Measurements from ENCODE around the gene KRT33B.

GRCh38 chr17:41403404-41404023, 33.9 kb upstream of the KRT33B start:
- no peak for TF ChIP-seq CBX3 (IDR thresholded peaks at IDR 0.05; ENCODE audit: borderline replicate concordance, low read depth)
- TF ChIP-seq CTCF (IDR thresholded peaks at IDR 0.05 in 2 of 3, conservative IDR thresholded peaks at IDR 0.05 in 1 of 3; ENCODE audit: control insufficient read depth in 2 of 3, extremely low read depth in 1 of 3, insufficient read depth in 1 of 3, low read depth in 3 of 3, low read length in 3 of 3) = no peak
- TF ChIP-seq E4F1 (IDR thresholded peaks at IDR 0.05; ENCODE audit: borderline replicate concordance, partially characterized antibody) = no peak
- no peak for TF ChIP-seq EGR1 (IDR thresholded peaks at IDR 0.05; ENCODE audit: borderline replicate concordance in 1 of 2, low read depth in 2 of 2, low read length in 2 of 2)
- no peak for TF ChIP-seq POLR2A (IDR thresholded peaks at IDR 0.05; ENCODE audit: low read depth, low read length)
- no peak for TF ChIP-seq RFX5 (IDR thresholded peaks at IDR 0.05; ENCODE audit: low read depth, low read length)
- no peak for TF ChIP-seq GABPA (IDR thresholded peaks at IDR 0.05; ENCODE audit: low read depth)
- TF ChIP-seq ZZZ3 (IDR thresholded peaks at IDR 0.05; ENCODE audit: control insufficient read depth, insufficient read length, low read depth) = no peak
- TF ChIP-seq MYC (IDR thresholded peaks at IDR 0.05; ENCODE audit: insufficient read depth, insufficient read length, insufficient replicate concordance, low read length, severe bottlenecking) = no peak
- TF ChIP-seq CREB1 (IDR thresholded peaks at IDR 0.05; ENCODE audit: low read depth) = no peak
- no peak for TF ChIP-seq PAX5 (IDR thresholded peaks at IDR 0.05; ENCODE audit: borderline replicate concordance, low read depth, low read length)
- no peak for TF ChIP-seq GATAD2B (conservative IDR thresholded peaks at IDR 0.05; ENCODE audit: low read depth)

All from GM12878 (cell line).